ENCODE data around the gene SIGMAR1.

The SIGMAR1 gene

GRCh38 chr9:34623374-34624235, 14.0 kb downstream of the SIGMAR1 start:
- Mint-ChIP-seq H3K4me1 (peaks cover 34% of the 10 kb centered on the region), H3K36me3 (ENCODE audit: insufficient read depth) (peaks cover 4% of the 10 kb centered on the region), H3K9me3 (no peaks in the 10 kb centered on the region), H3K27ac (ENCODE audit: low read depth) (no peak overlapping the region), H3K4me3 (no peak overlapping the region), H3K27me3 (peaks cover 70% of the 10 kb centered on the region)
- DNase-seq (ENCODE audit: low spot score in 2 of 2) = no peak
- ATAC-seq (replicated peaks; ENCODE audit: extremely low read depth, poor library complexity, severe bottlenecking) = no peak

- Mint-ChIP-seq H3K27ac (ENCODE audit: low read depth) (peak within 1 kb of the TSS; percentile 90), H3K9me3 (no peaks in the 10 kb centered on the region), H3K36me3 (ENCODE audit: insufficient read depth) (peaks cover 14% of the 10 kb centered on the region), H3K4me3 (peak within 1 kb of the TSS; percentile 96), H3K27me3 (peaks cover 37% of the 10 kb centered on the region), H3K4me1 (peaks cover 28% of the 10 kb centered on the region)
- ATAC-seq (replicated peaks; ENCODE audit: extremely low read depth, poor library complexity, severe bottlenecking) (peak; percentile 99), DNase-seq (ENCODE audit: low spot score in 2 of 2) (peak; percentile 77 to 86)
Measured at GRCh38 chr9:34620061-34620994, 17.3 kb downstream of the SIGMAR1 start, which contains the start of gene DCTN3. TSS of gene DCTN3 (minus strand) at chr9:34620495. CDS start at chr9:34620464, 31 bp downstream.

GRCh38 chr9:34615132-34615531, 22.5 kb downstream of the SIGMAR1 start:
- Mint-ChIP-seq H3K36me3 (ENCODE audit: insufficient read depth) (peaks cover 19% of the 10 kb centered on the region), H3K27ac (ENCODE audit: low read depth) (no peak overlapping the region), H3K4me3 (no peak overlapping the region), H3K27me3 (no peaks in the 10 kb centered on the region), H3K4me1 (peaks cover 44% of the 10 kb centered on the region), H3K9me3 (no peaks in the 10 kb centered on the region)
- DNase-seq (ENCODE audit: low spot score in 2 of 2) (no peak), ATAC-seq (replicated peaks; ENCODE audit: extremely low read depth, poor library complexity, severe bottlenecking) (no peak)

- ATAC-seq (replicated peaks; ENCODE audit: extremely low read depth, poor library complexity, severe bottlenecking) (peak; percentile 44), DNase-seq (ENCODE audit: low spot score in 2 of 2) (peak; percentile 42 to 43)
- Mint-ChIP-seq H3K4me1 (peaks cover 31% of the 10 kb centered on the region), H3K36me3 (ENCODE audit: insufficient read depth) (peaks cover 19% of the 10 kb centered on the region), H3K27ac (ENCODE audit: low read depth) (peak overlapping the region; percentile 91), H3K4me3 (peak overlapping the region; percentile 88), H3K9me3 (no peaks in the 10 kb centered on the region), H3K27me3 (no peaks in the 10 kb centered on the region)
Measured at GRCh38 chr9:34612788-34613390, 24.7 kb downstream of the SIGMAR1 start.

GRCh38 chr9:34611811-34612787, 25.5 kb downstream of the SIGMAR1 start, which contains the start of gene RPP25L:
TSS of gene RPP25L (minus strand) at chr9:34612097. CDS start at chr9:34611296, 801 bp downstream.
- Mint-ChIP-seq H3K27ac (ENCODE audit: low read depth) (peak within 1 kb of the TSS; percentile 91), H3K36me3 (ENCODE audit: insufficient read depth) (peaks cover 17% of the 10 kb centered on the region)

GRCh38 chr9:34611251-34611810, 26.3 kb downstream of the SIGMAR1 start:
- Mint-ChIP-seq H3K9me3 (no peaks in the 10 kb centered on the region), H3K27ac (ENCODE audit: low read depth) (peak overlapping the region; percentile 91), H3K36me3 (ENCODE audit: insufficient read depth) (peaks cover 15% of the 10 kb centered on the region), H3K4me1 (peaks cover 31% of the 10 kb centered on the region), H3K27me3 (no peaks in the 10 kb centered on the region), H3K4me3 (peak overlapping the region; percentile 88)
- DNase-seq (ENCODE audit: low spot score in 2 of 2) = no peak
- ATAC-seq (replicated peaks; ENCODE audit: extremely low read depth, poor library complexity, severe bottlenecking) = no peak

More at GRCh38 chr9:34611811-34612787, 25.5 kb downstream of the SIGMAR1 start, which contains the start of gene RPP25L:
- DNase-seq (ENCODE audit: low spot score in 2 of 2) = peak; percentile 73 to 79
- Mint-ChIP-seq H3K4me1 (peaks cover 31% of the 10 kb centered on the region), H3K4me3 (peak within 1 kb of the TSS; percentile 88), H3K27me3 (no peaks in the 10 kb centered on the region), H3K9me3 (no peaks in the 10 kb centered on the region)
- peak; percentile 85 for ATAC-seq (replicated peaks; ENCODE audit: extremely low read depth, poor library complexity, severe bottlenecking)

- Mint-ChIP-seq H3K27me3 (no peaks in the 10 kb centered on the region), H3K4me1 (peaks cover 31% of the 10 kb centered on the region), H3K9me3 (no peaks in the 10 kb centered on the region), H3K36me3 (ENCODE audit: insufficient read depth) (peaks cover 8% of the 10 kb centered on the region), H3K4me3 (peak overlapping the region; percentile 88), H3K27ac (ENCODE audit: low read depth) (no peak overlapping the region)
- no peak for ATAC-seq (replicated peaks; ENCODE audit: extremely low read depth, poor library complexity, severe bottlenecking)
- no peak for DNase-seq (ENCODE audit: low spot score in 2 of 2)
Measured at GRCh38 chr9:34610434-34611206, 27.0 kb downstream of the SIGMAR1 start.

- H3K27me3 Mint-ChIP-seq = no peaks in the 10 kb centered on the region
Measured at GRCh38 chr9:34607331-34607730, 30.3 kb downstream of the SIGMAR1 start.

GRCh38 chr9:34606905-34607304, 30.7 kb downstream of the SIGMAR1 start:
- Mint-ChIP-seq H3K27me3 (no peaks in the 10 kb centered on the region), H3K27ac (ENCODE audit: low read depth) (no peak overlapping the region), H3K4me1 (peaks cover 17% of the 10 kb centered on the region), H3K36me3 (ENCODE audit: insufficient read depth) (peaks cover 6% of the 10 kb centered on the region), H3K9me3 (no peaks in the 10 kb centered on the region), H3K4me3 (no peak overlapping the region)
- DNase-seq (ENCODE audit: low spot score in 2 of 2) (no peak), ATAC-seq (replicated peaks; ENCODE audit: extremely low read depth, poor library complexity, severe bottlenecking) (no peak)

More at GRCh38 chr9:34607331-34607730, 30.3 kb downstream of the SIGMAR1 start:
- H3K4me3 Mint-ChIP-seq = no peak overlapping the region
- peaks cover 7% of the 10 kb centered on the region for H3K36me3 Mint-ChIP-seq (ENCODE audit: insufficient read depth)
- no peak for ATAC-seq (replicated peaks; ENCODE audit: extremely low read depth, poor library complexity, severe bottlenecking)
- no peak overlapping the region for H3K27ac Mint-ChIP-seq (ENCODE audit: low read depth)
- no peak for DNase-seq (ENCODE audit: low spot score in 2 of 2)
- peaks cover 21% of the 10 kb centered on the region for H3K4me1 Mint-ChIP-seq
- no peaks in the 10 kb centered on the region for H3K9me3 Mint-ChIP-seq

- Mint-ChIP-seq H3K4me1 (peaks cover 10% of the 10 kb centered on the region), H3K9me3 (no peaks in the 10 kb centered on the region), H3K4me3 (no peak overlapping the region), H3K27ac (ENCODE audit: low read depth) (no peak overlapping the region), H3K36me3 (ENCODE audit: insufficient read depth) (peaks cover 4% of the 10 kb centered on the region), H3K27me3 (no peaks in the 10 kb centered on the region)
- ATAC-seq (replicated peaks; ENCODE audit: extremely low read depth, poor library complexity, severe bottlenecking) = no peak
- no peak for DNase-seq (ENCODE audit: low spot score in 2 of 2)
Measured at GRCh38 chr9:34606190-34606589, 31.4 kb downstream of the SIGMAR1 start.
